Left renal pelvis (tissue), 4 donors: Measurements from ENCODE around the gene WNT3A. TPM values are rescaled to one million over a fixed set of nuclear protein-coding genes. Genes with fewer than 3 reads are reported as not detected.

ENCODE experiments used
- DNase-seq, 4 donors: peaks; one replicate each; pipeline ENCODE4 v3.0.0-alpha.2; 2013; ENCODE audit warnings: low read depth in 4 of 4, low spot score in 3 of 4
- polyA plus RNA-seq, 4 donors: library from polyadenylated mRNA; unstranded; fragments of 120-200 nt; gene quantifications; one replicate each; pipeline ENCODE4 v1.2.1, GENCODE V29; 2013; ENCODE audit not compliant: insufficient read length in 4 of 4

WNT3A gene
- polyA plus RNA-seq, 4 donors = 0.09 to 0.16 (median 0.12) TPM; not detected in 1

DNA sequence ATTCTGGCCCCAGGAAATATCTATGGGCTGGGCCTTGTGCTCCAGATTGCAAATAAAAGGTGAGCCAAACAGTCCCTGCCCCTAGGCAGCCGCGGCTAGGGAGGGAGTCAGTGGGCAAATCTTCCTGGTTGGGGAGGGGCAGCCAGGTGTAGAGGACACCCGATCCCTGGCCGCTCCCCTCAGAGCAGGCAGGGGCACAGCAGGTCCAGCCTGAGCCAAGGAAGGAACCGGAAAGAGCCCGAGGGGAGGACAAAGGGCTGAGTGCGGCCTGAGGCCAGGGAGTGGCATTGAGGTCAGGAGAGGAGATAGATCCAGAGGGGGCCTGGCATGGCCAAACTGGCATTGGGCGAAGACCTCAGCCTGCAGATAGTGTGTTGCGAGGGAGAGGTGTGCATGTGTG, 39.1 kb downstream of the WNT3A start:
- no peak for DNase-seq

DNA sequence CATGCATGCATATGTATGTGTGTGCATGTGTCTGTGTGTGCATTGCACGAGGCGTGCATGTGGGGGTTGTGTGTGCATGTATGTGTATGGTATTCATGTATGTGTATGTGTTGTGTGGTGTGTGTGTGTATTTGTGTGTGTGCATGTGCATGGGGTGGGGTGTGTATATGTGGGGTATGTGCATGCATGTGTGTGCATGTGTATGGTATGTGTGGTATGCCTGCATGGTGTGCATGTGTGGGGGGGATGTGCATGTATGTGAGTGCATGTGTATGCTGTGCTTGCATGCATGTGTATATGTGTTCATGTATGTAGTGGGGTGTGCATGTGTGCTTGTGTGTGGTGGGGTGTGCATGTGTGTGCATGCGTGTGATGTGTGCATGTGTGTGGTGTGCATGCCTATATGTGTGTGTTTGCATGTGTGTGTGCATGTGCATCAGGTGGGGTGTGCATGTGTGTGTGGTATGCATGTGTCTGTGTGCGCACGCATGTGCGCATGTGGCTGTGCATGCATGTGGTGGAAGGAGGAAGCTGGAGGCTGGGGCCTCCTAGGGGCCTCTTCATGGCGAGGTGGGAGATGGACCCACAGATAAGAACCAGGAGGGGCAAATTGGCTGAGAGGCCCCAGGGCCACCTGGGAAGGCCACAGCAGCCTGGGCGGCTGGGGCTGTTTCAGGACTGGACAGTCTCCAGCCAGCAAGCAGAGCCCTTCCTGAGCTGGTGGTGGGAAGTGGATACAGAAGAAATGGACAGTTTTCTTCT, 39.8 kb downstream of the WNT3A start:
- no peak for DNase-seq

DNA sequence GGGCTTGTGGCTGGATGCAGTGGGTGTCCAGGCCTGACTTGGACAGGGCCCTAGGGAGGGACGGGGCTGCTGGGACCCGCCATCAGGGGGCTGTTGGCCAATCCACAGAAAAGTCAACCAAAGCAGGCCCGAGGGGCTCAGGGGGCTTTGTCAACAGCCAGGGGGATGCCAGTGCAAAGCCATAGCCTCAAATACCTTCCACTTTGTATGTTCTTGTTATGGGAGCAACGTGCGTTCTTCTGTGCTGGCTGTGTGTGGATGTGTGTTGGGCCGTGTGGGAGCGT, 40.3 kb downstream of the WNT3A start:
- no peak for DNase-seq

DNA sequence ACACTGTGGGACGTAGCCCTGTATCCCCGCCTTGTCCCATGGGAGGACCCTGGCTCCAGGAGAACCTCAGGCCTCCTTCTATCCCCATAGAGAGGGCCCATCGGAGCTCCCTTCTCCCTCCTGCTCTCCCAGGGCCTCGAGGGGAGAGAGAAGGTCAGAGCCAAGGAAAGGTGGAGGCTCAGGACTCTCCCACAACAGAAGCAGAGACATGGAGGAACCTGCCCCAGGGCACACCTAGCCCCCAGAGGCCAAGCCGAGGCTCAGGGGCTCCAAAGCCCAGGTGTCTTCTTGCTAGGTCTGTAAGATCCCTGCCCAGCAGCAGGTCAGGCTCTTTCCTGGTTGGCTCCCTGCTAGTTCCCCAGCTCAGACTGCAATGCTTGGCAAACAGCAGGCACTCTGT, 41.3 kb downstream of the WNT3A start:
- DNase-seq = no peak

DNA sequence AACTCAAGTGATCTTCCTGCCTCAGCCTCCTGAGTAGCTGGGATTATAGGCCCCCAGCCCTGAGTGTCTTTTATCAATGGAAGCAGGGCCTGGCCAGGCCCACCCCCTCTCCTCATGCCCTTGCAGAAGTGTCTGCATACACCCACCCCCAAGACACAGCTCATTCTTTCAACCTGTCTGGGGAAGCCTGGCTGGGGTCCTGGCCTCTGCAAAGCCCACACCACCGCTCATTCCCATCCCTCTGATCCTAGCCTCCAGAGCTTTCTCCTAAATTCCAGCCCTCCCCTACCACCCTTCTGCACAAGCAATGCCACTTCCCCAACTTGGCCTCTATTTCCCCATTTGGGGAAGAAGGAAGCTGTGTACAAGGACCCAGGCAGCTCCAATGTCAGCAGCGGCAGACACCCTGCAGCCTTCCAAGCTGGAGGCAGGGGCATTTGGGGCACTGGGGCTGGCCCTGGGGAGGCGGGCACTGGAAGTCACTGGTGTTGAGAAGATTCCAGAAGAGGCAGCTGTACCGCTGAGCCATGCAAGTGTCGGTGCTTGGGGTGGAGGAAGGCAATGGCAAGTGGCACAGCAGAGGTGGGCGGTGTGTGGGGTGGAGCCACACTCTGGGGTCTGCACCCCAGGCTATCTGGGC, 42.0 kb downstream of the WNT3A start:
- no peak for DNase-seq

DNA sequence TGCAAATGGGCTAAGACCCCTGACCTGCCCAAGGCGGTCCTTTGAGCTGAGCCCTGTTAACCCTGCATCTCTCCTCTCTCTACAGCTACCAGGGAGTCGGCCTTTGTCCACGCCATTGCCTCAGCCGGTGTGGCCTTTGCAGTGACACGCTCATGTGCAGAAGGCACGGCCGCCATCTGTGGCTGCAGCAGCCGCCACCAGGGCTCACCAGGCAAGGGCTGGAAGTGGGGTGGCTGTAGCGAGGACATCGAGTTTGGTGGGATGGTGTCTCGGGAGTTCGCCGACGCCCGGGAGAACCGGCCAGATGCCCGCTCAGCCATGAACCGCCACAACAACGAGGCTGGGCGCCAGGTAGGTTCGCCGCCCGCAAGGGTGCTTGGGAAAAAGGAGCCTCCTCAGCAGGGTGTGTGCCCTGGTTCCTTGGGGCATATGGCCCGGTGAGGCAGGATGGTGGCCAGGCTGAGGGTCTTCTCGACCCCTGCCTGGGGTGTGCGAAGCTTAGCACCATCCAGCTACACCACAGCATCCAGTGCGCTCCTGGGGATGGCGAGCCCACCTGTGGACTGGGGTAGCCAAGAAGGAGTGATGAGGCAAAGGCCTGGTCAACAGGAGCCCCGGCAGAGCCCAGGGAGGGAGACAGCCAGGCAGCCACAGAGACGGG, 43.9 kb downstream of the WNT3A start:
- no peak for DNase-seq

DNA sequence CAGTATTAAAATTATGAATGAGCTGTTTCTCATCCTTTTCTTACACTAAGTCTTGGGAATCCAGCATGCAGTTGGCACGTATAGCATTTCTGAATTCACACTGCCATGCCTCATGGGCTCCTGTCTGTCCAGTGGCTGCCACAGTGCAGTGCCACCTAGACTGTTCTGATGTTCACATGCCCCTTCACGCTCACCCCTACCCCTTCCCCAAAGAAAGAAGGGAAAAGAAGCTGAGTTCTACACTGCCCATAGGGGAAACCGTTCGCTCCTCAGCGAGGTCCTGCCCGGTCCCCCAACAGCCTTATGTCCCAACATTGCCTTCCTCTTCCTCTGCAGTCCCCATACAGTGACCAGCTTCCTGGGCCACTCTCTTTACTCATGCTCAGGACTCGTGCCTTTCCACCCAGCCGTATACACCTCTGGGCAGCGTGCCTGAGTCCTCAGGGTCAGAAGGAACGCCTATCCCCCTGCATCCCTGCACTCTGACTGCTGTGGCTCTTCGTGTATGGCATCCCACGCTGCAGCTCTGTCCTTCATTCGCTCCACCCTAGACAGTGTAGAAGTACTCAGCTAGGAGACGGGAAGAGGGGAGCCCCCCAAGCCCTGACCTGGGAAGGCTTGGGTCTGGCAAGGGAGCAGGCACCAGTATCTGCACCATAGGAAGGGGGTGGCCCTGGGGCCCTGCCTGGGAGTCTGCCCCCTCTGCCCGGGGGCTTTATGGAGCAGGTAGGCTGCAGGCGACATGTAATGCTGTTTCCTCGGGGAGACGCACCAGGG, 51.6 kb downstream of the WNT3A start:
- no peak for DNase-seq

DNA sequence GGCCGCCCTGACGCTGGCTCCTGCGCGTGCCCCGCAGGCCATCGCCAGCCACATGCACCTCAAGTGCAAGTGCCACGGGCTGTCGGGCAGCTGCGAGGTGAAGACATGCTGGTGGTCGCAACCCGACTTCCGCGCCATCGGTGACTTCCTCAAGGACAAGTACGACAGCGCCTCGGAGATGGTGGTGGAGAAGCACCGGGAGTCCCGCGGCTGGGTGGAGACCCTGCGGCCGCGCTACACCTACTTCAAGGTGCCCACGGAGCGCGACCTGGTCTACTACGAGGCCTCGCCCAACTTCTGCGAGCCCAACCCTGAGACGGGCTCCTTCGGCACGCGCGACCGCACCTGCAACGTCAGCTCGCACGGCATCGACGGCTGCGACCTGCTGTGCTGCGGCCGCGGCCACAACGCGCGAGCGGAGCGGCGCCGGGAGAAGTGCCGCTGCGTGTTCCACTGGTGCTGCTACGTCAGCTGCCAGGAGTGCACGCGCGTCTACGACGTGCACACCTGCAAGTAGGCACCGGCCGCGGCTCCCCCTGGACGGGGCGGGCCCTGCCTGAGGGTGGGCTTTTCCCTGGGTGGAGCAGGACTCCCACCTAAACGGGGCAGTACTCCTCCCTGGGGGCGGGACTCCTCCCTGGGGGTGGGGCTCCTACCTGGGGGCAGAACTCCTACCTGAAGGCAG, 52.3 kb downstream of the WNT3A start:
- DNase-seq = no peak

DNA sequence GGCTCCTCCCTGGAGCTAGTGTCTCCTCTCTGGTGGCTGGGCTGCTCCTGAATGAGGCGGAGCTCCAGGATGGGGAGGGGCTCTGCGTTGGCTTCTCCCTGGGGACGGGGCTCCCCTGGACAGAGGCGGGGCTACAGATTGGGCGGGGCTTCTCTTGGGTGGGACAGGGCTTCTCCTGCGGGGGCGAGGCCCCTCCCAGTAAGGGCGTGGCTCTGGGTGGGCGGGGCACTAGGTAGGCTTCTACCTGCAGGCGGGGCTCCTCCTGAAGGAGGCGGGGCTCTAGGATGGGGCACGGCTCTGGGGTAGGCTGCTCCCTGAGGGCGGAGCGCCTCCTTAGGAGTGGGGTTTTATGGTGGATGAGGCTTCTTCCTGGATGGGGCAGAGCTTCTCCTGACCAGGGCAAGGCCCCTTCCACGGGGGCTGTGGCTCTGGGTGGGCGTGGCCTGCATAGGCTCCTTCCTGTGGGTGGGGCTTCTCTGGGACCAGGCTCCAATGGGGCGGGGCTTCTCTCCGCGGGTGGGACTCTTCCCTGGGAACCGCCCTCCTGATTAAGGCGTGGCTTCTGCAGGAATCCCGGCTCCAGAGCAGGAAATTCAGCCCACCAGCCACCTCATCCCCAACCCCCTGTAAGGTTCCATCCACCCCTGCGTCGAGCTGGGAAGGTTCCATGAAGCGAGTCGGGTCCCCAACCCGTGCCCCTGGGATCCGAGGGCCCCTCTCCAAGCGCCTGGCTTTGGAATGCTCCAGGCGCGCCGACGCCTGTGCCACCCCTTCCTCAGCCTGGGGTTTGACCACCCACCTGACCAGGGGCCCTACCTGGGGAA, 53.0 kb downstream of the WNT3A start:
- DNase-seq = no peak

DNA sequence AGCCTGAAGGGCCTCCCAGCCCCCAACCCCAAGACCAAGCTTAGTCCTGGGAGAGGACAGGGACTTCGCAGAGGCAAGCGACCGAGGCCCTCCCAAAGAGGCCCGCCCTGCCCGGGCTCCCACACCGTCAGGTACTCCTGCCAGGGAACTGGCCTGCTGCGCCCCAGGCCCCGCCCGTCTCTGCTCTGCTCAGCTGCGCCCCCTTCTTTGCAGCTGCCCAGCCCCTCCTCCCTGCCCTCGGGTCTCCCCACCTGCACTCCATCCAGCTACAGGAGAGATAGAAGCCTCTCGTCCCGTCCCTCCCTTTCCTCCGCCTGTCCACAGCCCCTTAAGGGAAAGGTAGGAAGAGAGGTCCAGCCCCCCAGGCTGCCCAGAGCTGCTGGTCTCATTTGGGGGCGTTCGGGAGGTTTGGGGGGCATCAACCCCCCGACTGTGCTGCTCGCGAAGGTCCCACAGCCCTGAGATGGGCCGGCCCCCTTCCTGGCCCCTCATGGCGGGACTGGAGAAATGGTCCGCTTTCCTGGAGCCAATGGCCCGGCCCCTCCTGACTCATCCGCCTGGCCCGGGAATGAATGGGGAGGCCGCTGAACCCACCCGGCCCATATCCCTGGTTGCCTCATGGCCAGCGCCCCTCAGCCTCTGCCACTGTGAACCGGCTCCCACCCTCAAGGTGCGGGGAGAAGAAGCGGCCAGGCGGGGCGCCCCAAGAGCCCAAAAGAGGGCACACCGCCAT, 53.8 kb downstream of the WNT3A start:
- no peak for DNase-seq

DNA sequence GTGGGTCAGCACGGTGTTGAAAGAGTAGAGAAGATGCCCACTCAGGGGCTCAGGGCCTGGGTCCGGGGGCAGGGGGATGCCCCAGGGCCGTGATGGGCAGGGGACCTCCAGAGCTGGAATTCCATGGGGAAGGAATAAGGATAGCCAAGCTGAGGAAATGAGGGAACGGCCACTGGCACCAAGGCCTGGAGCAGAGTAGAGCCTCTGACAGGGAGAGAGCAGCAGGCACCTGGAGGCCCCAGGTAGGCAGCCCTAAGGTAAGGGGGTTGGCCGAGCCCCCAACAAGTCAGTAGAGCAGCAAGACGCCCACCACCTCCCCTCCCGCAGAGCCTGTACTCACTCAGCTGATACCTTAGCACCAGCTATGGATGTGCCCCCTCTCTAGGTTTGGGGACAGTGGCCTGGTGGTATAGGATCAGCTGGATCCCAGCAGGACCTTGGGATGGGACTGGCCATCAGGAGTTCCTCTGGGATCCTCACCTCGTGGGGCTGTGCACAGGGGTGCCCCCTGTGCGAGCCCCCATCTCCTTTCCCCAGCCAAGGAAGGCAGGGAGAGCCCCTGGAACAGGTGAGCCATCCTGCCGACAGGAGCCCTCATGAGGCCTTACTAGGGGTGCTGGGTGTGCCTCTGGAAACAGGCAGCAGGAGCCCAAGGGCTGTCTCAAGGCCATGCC, 54.8 kb downstream of the WNT3A start:
- DNase-seq = no peak

DNA sequence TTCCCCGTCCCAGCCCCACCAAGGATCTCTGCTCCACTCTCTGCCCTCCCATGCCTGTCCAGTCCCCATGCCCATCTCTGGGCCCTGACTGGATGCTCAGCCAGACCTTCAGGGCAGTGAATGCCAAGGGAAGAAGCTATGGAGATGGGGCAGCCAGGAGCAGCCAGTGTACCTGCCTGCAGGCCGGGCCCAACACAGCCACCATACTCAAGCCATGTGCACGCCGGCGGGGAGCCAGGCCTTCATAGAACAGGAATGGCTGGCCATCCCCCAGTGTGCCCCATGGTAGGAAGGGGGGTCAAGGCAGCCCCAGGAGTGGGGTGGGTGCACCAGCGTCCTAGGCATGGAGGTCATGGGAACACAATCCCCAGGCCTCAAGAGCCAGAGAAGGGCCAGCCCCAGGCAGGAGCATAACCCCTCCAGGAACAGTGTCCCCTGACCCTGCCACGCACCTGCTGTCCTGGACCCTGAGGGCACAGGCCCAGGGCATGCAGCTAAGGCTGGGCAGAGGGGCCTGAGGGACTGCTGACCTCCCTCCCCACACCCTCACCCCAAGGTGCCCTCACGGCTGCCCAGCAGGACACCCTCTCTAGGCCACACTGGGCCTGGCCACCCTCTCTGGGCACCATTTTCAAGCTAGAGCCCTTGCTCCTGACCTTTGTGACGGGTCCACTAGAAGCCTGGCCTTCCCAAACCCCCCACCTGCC, 55.4 kb downstream of the WNT3A start:
- no peak for DNase-seq

DNA sequence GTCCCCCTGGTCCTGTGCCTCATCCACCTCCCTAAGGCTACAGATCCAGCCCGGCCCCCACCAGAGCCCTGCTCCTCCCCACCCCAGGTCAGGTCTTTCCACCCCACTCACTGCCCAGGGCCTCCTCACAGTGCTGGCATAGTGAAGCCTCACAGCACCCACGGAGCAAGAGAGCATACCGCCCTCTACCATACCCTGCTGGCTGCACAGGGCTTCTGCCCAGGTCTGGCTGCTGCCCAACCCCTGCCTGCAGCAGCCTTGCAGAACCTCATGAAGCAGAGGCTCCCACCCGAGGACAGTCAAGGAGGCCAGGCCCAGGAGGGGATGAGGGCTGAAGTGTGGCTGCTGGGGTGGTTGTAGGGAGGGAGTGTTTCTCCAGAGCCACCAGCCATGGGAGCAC, 56.0 kb downstream of the WNT3A start:
- DNase-seq = no peak

DNA sequence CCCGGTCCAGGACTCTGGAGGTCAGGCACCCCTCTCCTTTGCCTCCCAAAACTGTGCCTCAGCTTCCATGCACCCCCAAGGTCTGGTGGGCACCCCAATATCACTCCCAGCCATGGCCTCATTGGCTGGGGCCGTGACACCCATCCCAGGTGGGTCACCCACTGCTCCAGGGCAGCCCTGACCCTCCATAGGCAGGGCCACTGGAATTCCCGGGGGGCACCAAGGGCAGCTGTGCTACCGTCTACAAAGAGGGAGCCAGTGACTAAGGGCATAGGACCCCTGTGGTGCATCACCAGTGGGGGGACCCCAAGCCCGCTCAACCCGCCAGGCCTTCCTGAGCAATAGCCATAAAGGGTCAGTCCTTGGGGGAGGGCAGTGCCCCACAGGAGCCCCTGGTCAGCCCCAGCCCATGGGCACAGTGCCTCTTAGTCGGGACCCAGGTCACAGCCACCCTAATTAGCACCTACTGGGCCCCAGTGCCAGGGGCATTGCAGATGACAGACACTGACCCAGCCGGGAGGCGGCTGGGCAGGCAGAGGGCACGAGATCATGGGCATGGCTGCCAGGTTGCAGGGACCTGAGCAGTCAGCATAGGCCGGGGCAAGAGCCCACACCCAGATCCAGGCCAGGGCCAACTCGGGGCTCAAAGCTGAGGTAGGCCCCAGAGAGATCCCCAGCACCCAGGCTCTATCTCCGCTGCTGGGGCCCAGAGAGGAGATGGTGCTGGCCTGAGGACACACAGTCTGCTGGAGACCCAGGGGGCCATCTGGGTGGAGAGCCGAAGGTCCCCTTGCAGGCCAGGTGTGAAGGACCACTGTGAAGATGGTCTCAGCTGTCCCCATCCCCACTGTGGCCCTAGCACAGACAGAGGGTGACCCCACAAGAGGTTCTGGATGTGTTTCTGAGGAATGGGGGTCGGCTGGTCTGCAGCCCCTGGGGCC, 56.7 kb downstream of the WNT3A start:
- DNase-seq = no peak

DNA sequence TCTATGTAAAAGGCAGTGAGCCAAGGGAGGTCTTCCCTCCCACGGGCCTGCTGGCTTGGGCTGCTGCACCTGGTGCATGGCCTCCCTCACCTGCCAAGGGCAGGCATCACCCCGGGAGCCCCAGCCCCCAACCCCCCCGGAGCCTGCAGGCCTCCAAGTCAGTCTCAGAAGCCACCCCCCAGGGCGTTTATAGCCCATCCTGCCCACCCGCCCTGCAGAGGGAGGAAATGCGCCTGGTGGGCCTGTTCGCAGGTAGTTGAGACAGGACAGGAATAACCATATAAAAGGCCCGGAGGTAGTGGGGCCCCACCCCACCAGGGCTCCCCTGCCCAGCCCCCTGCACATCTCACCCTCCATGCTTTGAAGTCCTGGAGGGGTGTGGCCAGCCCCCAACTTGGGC, 57.5 kb downstream of the WNT3A start:
- DNase-seq = no peak

DNA sequence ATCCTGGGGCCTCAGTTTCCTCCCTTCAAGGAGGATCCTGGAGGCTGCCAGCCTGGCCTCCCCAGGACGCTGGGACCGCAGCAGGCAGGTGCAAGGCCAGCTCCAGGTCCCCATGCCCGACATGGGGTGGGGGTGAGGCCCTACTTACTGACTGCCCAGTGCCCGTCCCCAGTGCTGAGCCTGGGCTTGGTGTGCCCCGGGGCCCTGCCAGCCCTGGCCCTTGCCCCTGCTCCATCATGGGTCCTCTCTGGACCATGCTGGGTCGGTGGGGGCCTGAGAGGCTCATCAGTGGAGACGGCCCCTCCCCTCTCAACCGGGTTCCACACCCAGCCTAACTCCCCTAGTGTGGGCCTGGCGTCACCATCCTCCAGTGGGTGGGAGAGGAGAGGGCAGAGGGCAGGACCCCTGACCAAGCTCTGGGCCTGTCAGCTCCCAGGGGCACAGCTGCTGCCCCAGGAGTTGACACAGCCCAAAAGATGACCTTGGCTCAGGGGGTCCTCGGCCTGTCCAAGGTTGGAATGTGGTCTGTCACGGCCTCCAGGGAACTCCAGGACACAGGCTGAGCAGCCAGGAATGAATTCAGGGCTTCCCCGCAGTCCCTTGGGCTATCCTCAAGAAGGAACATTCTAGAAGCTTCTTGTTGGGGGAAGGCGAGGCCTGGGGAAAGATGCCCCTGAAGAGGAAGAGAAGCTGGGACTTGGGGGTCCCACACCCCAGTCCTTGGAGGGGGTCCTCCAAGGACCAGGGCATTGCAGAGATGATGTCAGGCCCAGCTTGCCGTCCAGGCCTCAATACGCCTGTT, 58.1 kb downstream of the WNT3A start:
- DNase-seq = no peak
